Hepatocyte (in vitro differentiated cells): ENCODE results near the gene PACS1. TPM values are rescaled to one million over a fixed set of nuclear protein-coding genes. Genes with fewer than 3 reads are reported as not detected.

ENCODE experiments used
- DNase-seq: peaks from one replicate; pipeline ENCODE4 v3.0.0-alpha.2; 2016; ENCODE audit warnings: low spot score
- H2AFZ ChIP-seq: fragments of 200-600 bp; sonication (generic); 2 replicates; pipeline ENCODE4 v1.6.0; 2016; ENCODE audit warnings: antibody characterized with exemption, mild to moderate bottlenecking
- H3K27ac ChIP-seq: fragments of 200-600 bp; sonication (generic); 2 replicates; pipeline ENCODE4 v1.5.1; 2016; ENCODE audit warnings: mild to moderate bottlenecking
- H3K27me3 ChIP-seq: fragments of 200-600 bp; sonication (generic); 2 replicates; pipeline ENCODE4 v1.6.1; 2016
- H3K36me3 ChIP-seq: fragments of 200-600 bp; sonication (generic); replicated peaks from 2 replicates; pipeline ENCODE4 v1.5.1; 2016; ENCODE audit warnings: low read depth; ENCODE audit not compliant: insufficient read depth
- H3K4me1 ChIP-seq: fragments of 200-600 bp; sonication (generic); 2 replicates; pipeline ENCODE4 v1.5.1; 2016; ENCODE audit warnings: mild to moderate bottlenecking, moderate library complexity; ENCODE audit not compliant: insufficient read depth
- H3K4me2 ChIP-seq: fragments of 200-600 bp; sonication (generic); 2 replicates; pipeline ENCODE4 v1.6.0; 2016
- H3K4me3 ChIP-seq: fragments of 200-600 bp; sonication (generic); 2 replicates; pipeline ENCODE4 v1.5.1; 2016; ENCODE audit warnings: mild to moderate bottlenecking
- H3K79me2 ChIP-seq: fragments of 200-600 bp; sonication (generic); 2 replicates; pipeline ENCODE4 v1.6.0; 2017; ENCODE audit warnings: mild to moderate bottlenecking
- H3K9me2 ChIP-seq: fragments of 200-600 bp; sonication (generic); replicated peaks from 2 replicates; pipeline ENCODE4 v1.6.0; 2017; ENCODE audit warnings: mild to moderate bottlenecking; ENCODE audit not compliant: insufficient read depth
- H3K9me3 ChIP-seq: fragments of 200-600 bp; sonication (generic); 2 replicates; pipeline ENCODE4 v1.5.1; 2016; ENCODE audit warnings: low read depth, mild to moderate bottlenecking
- H4K20me1 ChIP-seq: fragments of 200-600 bp; sonication (generic); 2 replicates; pipeline ENCODE4 v1.6.0; 2016; ENCODE audit warnings: mild to moderate bottlenecking; ENCODE audit not compliant: insufficient read depth, poor library complexity, severe bottlenecking
- EZH2 ChIP-seq: fragments of 200-600 bp; sonication (generic); IDR thresholded peaks from 2 replicates; pipeline ENCODE4 v1.6.1; 2016; ENCODE audit warnings: antibody characterized with exemption, mild to moderate bottlenecking, borderline replicate concordance
- EZH2phosphoT487 ChIP-seq: fragments of 200-600 bp; sonication (generic); IDR thresholded peaks from one replicate; pipeline ENCODE4 v1.6.1; 2018; ENCODE audit warnings: antibody characterized with exemption, mild to moderate bottlenecking, low read depth, moderate library complexity; ENCODE audit not compliant: unreplicated experiment, severe bottlenecking
- WGBS: methylation state at CpG from one replicate; pipeline ENCODE4 v1.1.6; 2016; ENCODE audit warnings: low lambda C conversion rate; ENCODE audit errors: missing lambda C conversion rate; 5-methylcytosine and 5-hydroxymethylcytosine counted together
- polyA plus RNA-seq: library from polyadenylated mRNA; unstranded; fragments of >200 nt; fragmentation: Nextera tagmentation; extraction: Ambion mirVana; gene quantifications from 2 replicates; pipeline ENCODE4 v1.2.1, GENCODE V29; 2016
- total RNA-seq: library from RNA; depleted of rRNA; stranded (reverse); fragments of >200 nt; gene quantifications from 2 replicates; pipeline ENCODE4 v1.2.3, GENCODE V29; 2014
- TF ChIP-seq, protein P1 (sequence below): fragments of 200-600 bp; sonication (generic); IDR thresholded peaks from 2 replicates; pipeline ENCODE4 v1.5.1; 2016; ENCODE audit warnings: antibody characterized with exemption, mild to moderate bottlenecking; ENCODE audit not compliant: poor library complexity

The PACS1 gene
- total and polyA plus RNA-seq, 2 experiments from 2014 or later = 28.2 to 71.5 TPM

- no peak overlapping the region for H3K4me2 ChIP-seq
- WGBS = 88% methylated on average over 3 of the region's 3 CpGs
- H3K27me3 ChIP-seq = no peaks in the 10 kb centered on the region
- no peak overlapping the region for H3K27ac ChIP-seq
- no peak for DNase-seq
- H4K20me1 ChIP-seq = peaks cover 3% of the 10 kb centered on the region
- peaks cover 94% of the 10 kb centered on the region for H3K79me2 ChIP-seq
- no peak overlapping the region for H2AFZ ChIP-seq
- peaks cover 31% of the 10 kb centered on the region for H3K4me1 ChIP-seq
- TF ChIP-seq EZH2phosphoT487 (no peak), EZH2 (no peak)
- TF ChIP-seq, protein P1, sequence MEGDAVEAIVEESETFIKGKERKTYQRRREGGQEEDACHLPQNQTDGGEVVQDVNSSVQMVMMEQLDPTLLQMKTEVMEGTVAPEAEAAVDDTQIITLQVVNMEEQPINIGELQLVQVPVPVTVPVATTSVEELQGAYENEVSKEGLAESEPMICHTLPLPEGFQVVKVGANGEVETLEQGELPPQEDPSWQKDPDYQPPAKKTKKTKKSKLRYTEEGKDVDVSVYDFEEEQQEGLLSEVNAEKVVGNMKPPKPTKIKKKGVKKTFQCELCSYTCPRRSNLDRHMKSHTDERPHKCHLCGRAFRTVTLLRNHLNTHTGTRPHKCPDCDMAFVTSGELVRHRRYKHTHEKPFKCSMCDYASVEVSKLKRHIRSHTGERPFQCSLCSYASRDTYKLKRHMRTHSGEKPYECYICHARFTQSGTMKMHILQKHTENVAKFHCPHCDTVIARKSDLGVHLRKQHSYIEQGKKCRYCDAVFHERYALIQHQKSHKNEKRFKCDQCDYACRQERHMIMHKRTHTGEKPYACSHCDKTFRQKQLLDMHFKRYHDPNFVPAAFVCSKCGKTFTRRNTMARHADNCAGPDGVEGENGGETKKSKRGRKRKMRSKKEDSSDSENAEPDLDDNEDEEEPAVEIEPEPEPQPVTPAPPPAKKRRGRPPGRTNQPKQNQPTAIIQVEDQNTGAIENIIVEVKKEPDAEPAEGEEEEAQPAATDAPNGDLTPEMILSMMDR = no peak
- H3K4me3 ChIP-seq = no peak overlapping the region
- H3K36me3 ChIP-seq = no peaks in the 10 kb centered on the region
- H3K9me2 ChIP-seq = no peaks in the 10 kb centered on the region
- no peaks in the 10 kb centered on the region for H3K9me3 ChIP-seq
These were observed 14.9 kb downstream of the PACS1 start for GRCh38 chr11:66084821-66085475.

DNA sequence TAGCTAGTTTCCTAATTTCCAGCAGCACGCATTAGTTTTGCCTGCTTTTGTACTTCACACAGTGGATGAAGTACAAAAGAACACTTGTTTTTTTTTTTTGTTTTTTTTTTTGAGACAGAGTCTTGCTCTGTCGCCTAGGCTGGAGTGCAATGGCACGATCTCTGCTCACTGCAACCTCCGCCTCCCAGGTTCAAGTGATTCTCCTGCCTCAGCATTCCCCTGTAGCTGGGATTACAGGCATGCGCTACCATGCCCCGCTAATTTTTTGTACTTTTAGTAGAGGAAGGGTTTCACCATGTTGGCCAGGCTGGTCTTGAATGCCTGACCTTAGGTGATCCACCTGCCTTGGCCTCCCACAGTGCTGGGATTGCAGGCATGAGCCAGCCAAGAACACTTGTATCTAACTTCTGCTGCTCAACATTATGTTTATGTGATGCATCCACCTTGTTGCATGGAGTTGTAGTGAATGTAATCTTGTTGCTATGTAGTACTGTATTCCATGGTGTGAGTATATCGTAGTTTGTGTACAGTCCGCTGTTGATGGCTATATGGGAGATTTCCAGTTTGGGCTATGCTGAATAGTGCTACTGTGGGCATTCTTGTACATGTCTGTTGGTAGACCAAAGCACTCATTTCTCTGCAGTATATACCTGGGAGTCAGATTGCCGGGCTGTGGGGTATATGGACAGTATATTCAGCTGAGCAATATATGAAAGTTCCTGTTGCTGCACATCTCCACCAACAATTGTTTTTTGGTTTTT lies 17.3 kb downstream of the PACS1 start:
- no peak overlapping the region for H2AFZ ChIP-seq
- no peaks in the 10 kb centered on the region for H3K9me2 ChIP-seq
- no peaks in the 10 kb centered on the region for H3K36me3 ChIP-seq
- no peak overlapping the region for H3K4me3 ChIP-seq
- no peaks in the 10 kb centered on the region for H3K27me3 ChIP-seq
- DNase-seq = no peak
- WGBS = 92% methylated on average over 8 of the region's 9 CpGs
- no peaks in the 10 kb centered on the region for H3K9me3 ChIP-seq
- H3K79me2 ChIP-seq = peaks cover 86% of the 10 kb centered on the region
- no peak overlapping the region for H3K4me2 ChIP-seq
- peaks cover 15% of the 10 kb centered on the region for H3K4me1 ChIP-seq
- no peak overlapping the region for H3K27ac ChIP-seq
- H4K20me1 ChIP-seq = peaks cover 3% of the 10 kb centered on the region
- TF ChIP-seq EZH2 (no peak), EZH2phosphoT487 (no peak)
- TF ChIP-seq, protein P1 = no peak

DNA sequence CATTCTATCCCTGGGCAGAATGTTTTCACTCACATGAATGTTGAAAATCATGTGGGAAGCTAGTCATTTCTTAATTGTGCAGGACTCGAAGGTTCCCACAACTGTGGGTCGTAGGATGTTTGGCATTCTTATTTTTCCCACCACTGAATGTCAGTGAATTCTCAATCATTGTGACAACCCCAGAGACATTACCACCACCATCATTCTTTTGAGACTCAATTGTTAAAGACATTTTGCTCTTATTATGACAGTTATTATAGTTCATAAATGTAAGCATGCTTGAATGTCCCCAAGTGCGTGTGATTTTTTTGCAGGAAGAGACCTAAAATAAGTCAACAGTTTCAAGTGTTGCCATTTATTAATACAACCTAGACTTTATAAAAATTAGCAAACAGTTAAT lies 19.0 kb downstream of the PACS1 start:
- Histone ChIP-seq H3K27me3 (no peaks in the 10 kb centered on the region), H3K9me2 (no peaks in the 10 kb centered on the region), H3K9me3 (no peaks in the 10 kb centered on the region), H3K79me2 (peaks cover 70% of the 10 kb centered on the region), H3K27ac (no peak overlapping the region), H3K4me1 (peaks cover under 1% of the 10 kb centered on the region), H3K4me2 (no peak overlapping the region), H3K4me3 (no peak overlapping the region), H2AFZ (no peak overlapping the region), H4K20me1 (peaks cover 3% of the 10 kb centered on the region), H3K36me3 (no peaks in the 10 kb centered on the region)
- TF ChIP-seq EZH2 (no peak), EZH2phosphoT487 (no peak)
- TF ChIP-seq, protein P1 = no peak
- WGBS = 94% methylated on average over 3 of the region's 3 CpGs
- DNase-seq = no peak
